ENCODE data around the gene MRPL20.

DNA sequence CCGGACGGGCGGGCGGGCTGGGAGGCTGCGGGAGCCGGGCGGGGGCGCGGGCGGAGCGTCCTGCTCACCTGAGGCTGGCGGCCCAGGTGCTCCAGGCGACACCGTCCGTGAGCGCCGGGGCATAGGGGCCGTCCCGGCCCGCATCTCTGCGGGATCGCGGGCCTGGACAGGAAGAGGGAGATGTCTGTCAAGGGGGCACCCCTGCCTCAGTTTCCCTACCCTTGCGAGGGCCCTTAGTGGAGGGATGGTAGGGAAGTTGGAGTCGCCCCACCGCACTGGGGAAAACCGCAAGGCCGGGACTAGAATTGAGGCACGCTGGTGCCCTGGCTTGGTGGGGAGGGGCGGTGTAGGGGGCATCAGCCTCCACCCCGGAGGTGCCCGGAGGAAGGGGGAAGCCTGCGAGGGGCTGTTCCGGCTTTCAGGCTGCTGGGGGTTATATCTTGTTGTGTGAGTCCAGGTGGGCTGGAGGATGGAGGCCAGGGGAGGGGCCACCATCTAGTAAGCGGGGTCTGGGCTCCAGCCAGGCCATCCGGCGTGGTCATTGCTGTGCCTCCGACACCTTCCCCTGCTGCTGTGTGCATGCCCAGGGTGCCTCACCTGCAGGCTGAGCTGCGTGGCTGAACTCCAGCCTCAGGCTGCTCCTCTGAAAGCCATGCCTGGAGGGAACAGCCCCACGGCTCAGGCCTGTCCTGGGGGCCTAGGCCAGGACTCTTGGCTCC lies 29.0 kb upstream of the MRPL20 start:
- TF ChIP-seq, protein P1, sequence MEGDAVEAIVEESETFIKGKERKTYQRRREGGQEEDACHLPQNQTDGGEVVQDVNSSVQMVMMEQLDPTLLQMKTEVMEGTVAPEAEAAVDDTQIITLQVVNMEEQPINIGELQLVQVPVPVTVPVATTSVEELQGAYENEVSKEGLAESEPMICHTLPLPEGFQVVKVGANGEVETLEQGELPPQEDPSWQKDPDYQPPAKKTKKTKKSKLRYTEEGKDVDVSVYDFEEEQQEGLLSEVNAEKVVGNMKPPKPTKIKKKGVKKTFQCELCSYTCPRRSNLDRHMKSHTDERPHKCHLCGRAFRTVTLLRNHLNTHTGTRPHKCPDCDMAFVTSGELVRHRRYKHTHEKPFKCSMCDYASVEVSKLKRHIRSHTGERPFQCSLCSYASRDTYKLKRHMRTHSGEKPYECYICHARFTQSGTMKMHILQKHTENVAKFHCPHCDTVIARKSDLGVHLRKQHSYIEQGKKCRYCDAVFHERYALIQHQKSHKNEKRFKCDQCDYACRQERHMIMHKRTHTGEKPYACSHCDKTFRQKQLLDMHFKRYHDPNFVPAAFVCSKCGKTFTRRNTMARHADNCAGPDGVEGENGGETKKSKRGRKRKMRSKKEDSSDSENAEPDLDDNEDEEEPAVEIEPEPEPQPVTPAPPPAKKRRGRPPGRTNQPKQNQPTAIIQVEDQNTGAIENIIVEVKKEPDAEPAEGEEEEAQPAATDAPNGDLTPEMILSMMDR (IDR thresholded peaks at IDR 0.05): no peak
- TF ChIP-seq POLR2A (IDR thresholded peaks at IDR 0.05): no peak
- TF ChIP-seq EP300 (IDR thresholded peaks at IDR 0.05): no peak
